Non-pigmented ciliary epithelial cell (primary cell): Measurements from ENCODE around the gene CNNM2.
A peak's percentile ranks its signal among the peaks of the same experiment; 100 is the strongest.

Source experiments
- DNase-seq: peaks from one replicate; pipeline ENCODE4 v3.0.0-alpha.2; 2010; ENCODE audit warnings: low read depth

CNNM2 gene

DNA sequence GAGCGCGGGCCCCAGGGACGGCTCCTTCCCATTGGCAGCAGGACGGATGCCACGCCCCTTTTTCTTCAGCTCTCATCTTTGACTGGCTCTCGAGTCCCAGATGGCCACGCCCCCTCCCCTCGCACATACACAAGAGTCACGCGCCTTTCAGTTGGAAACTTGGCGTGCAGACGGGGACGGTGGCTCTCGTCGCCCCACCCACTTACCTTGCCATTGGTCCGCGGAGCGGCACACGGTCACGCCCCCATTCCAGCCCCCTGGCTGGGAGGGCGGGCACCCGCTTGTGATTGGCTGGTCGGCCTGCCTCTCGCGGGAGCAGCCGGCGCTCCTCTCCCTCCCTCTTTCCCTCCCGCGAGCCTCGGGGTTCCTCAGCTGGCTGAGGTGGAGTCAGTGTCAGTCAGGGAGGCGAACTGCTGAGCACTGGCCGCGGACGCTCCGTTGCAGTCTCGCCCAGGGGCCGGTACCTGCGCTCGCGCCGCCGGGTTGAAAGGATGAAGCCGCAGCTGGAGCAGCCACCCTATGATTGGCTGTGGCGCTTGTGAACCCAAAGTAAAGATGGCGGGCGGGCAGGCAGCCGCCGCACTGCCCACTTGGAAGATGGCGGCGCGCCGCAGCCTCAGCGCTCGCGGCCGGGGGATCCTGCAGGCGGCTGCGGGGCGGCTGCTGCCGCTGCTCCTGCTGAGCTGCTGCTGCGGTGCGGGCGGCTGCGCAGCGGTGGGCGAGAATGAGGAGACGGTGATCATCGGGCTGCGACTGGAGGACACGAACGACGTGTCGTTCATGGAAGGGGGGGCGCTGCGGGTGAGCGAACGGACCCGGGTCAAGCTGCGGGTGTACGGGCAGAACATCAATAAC, at the start of gene CNNM2:
Gene CNNM2, plus strand, starts transcription at position 333 of the 855 bp plus-strand sequence. Its CDS starts 187 bp downstream, at position 520.
- DNase-seq: peak; percentile 99

DNA sequence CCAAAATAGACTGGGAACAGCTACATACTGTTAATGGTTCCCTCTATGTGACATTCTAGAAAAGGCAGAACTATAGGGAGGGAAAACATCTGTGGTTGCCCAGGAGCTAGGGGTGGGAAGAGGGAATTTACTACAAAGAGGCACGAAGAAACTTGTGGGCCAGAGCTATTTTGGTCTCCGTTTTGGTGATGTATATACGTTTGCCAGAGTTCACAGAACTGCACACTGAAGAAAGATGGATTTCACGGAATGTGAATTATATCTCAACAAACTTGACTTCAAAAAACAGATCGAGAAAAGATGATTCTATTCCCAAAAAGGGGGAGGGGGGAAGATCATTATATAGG, 49.2 kb upstream of the CNNM2 start:
- no peak for DNase-seq

DNA sequence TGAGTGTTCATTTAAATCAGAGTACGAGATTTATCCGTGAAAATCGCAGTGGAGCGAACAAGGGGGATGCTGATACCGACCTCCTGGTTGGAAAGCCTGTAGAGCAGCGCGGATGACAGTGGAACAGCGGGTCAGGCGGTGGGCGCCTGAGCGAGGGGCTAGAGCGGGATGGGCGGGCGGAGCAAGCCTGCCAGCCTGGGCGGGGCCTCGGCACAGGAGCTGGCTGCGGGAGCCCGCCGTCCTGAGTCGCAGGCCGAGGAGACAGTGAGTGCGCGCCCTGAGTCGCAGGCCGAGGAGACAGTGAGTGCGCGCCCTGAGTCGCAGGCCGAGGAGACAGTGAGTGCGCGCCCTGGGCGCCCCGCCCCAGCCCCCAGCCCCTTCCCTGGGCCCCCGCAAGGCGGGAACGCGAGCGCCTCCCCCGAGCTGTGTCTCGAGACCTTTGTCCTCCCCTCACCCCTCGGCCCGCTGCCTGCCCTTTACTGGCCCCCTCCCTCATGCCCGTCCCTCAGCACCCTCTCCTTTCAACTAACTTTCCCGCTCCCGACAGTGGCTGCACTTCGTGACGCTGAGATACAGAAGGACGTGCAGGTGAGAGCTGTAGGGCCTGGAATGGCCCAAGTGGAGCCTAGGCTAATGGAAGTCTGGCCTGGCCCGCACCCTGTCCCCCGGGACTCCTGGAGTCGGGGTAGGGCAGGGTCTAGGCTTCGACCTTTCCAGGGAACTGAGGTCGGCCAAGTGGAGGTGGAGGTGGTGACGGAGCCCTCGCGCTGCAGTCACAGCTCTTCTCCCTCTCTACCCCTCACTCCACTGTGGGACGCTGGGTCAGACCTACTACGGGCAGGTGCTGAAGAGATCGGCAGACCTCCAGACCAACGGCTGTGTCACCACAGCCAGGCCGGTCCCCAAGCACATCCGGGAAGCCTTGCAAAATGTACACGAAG, 48.6 kb upstream of the CNNM2 start, which contains the start of gene AS3MT:
Gene AS3MT, plus strand, starts transcription at position 213 of the 941 bp plus-strand sequence. Its CDS starts 123 bp downstream, at position 336.
- no peak for DNase-seq

DNA sequence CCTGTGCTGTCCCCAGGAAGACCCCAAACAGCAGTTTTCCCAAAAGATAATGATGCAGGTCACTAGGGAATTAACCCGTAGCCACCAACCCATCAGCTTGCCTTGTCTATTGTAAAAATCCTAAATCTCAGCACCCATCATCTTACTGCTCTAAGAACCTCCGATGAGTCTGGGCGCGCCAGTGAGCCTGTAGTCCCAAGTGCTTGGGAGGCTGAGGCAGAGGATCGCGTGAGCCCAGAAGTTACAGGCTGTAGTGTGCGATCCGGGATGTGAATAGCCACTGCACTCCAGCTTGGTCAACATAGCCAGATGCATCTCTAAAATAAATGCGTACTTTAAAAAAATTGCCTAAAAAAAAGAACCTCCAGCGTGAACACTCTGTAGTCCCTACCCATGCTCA, 47.9 kb upstream of the CNNM2 start:
- DNase-seq: no peak

DNA sequence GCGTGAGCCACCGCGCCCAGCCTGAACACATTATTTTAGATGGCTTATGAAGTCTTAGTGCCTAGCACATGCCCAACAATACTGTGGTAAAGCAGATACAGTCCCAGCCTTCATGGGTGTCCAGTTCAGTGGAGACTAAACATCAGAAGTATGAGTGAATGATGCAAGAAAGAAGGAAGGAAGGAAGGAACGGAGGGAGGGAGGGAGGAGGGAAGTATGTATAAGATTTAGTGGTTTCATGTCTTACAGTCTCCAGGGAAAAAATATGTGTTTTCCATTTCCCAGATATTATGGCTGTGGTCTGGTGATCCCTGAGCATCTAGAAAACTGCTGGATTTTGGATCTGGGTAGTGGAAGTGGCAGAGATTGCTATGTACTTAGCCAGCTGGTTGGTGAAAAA, 45.9 kb upstream of the CNNM2 start:
- DNase-seq: no peak

DNA sequence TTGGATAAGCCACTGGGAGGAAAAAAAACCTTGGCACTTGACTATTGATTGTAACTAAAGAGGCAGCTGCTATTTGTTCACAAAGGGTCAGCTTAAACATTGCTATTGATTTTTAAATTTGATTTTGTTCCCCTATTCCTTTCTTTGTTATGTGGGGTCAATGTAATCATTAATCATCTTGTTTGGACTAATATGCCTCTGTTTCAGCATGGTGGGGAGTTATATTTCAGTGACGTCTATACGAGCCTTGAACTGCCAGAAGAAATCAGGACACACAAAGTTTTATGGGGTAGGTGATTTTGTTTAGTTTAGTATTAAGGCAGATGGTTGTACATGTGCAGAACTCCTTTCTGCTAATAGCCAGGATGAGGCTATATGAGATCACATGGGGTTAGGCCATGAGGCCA, 41.3 kb upstream of the CNNM2 start:
- no peak for DNase-seq

DNA sequence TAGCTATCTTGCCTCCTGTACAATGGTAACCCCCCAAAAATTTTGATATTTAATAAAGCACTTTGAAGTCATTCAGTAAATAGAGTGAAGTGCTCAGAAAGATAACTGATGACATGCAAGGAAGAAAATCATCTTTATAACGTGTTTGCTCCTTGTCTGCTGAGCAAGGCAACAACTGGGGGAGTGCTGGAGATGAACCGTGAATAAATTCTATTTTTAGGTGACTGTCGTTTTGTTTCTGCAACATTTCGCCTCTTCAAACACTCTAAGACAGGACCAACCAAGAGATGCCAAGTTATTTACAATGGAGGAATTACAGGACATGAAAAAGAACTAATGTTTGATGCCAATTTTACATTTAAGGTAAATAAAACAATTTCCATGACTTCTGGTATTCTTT, 39.5 kb upstream of the CNNM2 start:
- no peak for DNase-seq

DNA sequence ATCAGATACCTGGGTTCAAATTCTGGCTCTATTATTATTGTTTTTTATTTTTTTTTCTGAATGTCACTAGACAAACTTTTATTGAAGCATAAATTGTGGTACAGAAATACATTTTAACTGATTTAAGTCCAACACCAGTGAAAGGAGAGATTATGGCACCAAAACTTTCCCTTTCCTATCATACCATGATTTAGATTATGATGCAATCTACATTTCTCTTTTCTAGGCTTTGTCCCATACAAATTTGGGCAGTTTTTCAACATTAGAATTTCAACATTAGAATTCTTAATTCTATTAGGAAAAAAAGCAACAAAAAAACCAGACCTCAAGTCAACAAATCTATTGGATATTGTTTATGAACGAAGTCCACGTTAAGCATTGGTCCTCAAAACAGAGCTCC, 37.8 kb upstream of the CNNM2 start:
- DNase-seq: no peak

DNA sequence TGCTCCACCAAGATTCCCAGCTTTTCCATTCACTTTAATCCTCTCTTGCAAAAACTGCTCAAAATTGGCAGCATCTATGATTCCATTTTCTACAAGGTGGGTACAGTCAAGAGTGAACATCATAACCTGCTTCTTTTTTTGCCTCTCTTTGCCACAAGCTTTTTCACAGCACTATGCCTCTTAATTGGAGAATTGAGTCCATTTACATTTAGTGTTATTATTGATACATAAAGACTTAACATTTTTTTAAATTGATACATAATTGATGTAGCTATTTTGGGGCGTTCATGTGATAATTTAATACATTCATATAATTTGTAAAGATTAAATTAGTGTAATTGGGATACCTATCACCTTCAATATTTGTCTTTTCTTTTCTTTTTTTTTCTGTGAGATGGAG, 30.0 kb upstream of the CNNM2 start:
- DNase-seq: no peak

DNA sequence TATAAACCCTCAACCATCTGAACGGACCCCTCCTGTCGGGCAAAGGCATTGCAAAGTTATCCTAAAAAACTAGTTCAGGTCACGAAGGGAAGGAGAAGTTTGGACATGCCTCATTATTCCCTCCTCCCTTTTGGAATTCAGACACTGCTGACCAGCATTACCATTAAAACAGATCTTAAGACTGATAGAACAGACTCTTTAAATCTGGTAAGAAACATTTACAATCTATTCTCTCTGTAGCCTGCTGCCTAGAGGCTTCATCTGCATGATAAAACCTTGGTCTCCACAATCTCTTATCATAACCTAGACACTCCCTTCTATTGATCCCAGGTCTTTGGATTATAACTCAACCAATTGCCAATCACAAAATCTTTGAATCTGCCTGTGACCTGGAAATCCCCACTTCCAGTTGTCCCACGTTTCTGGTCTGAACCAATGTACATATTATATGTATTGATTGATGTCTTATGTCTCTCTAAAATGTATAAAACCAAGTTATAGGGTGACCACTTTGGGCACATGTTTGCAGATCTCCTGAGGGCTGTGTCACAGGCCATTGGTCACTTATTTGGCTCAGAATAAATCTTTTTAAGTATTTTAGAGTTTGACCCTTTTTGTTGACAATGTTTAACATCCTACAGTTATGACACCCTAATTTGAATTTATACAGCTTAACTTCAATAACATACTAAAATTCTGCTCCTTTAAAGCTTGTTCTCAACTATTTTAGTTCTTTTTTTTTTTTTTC, 23.5 kb upstream of the CNNM2 start:
- no peak for DNase-seq

DNA sequence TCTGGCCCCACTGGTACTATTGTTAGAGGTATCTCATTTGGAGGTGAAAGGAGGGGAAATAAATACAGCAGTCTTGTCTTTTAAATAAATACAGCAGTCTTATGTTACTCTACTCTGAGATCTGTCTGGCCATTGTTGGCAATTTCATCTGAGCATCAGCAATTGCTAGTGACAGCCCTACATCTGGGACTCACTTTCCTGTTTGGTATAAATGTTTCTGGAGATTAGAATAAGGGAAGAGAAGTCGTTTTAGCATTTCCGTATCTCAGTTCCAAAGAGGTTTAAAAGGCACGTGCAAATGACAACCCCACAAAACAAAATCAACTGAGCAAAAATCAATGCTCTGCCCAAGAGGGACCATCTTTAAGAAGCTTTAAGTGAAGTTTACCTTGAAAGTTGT, 18.1 kb upstream of the CNNM2 start:
- no peak for DNase-seq

DNA sequence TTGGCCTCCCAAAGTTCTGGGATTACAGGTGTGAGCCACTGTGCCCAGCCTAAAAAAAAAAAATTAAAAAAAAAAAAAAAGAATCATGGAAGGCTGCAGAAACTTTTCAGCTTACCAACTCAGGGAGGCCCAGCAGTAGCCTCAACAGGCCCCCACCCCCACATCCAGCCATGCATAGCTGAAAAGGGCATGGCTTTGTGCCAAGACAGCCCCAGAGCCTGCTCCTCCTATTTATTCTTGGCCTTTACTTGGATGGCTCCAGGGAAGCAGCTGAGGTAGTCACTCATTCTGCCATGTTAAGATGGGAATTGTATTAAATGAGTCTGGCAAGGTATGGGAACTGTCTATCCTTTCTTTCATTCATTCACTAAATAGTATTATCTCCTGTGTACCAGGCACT, 13.7 kb upstream of the CNNM2 start:
- DNase-seq: no peak

DNA sequence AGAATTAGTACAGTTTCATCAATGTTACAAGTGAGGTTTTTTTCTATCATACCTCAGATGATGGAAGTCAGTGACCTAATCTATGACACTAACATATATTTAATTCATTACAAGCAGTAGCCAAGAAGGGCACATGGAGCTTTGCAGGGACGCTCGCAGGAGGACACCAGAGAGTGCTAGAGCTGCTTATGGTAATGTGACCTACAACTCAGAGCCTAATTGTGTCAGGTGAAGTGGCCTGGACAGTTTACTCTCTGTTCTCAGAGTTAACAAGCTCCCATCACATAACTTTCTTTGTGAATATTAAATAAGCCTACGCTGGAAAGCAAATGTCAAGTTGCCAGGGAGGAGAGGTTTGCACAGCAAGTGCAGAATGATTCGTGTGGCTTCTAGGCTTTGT, 11.6 kb upstream of the CNNM2 start:
- DNase-seq: no peak

DNA sequence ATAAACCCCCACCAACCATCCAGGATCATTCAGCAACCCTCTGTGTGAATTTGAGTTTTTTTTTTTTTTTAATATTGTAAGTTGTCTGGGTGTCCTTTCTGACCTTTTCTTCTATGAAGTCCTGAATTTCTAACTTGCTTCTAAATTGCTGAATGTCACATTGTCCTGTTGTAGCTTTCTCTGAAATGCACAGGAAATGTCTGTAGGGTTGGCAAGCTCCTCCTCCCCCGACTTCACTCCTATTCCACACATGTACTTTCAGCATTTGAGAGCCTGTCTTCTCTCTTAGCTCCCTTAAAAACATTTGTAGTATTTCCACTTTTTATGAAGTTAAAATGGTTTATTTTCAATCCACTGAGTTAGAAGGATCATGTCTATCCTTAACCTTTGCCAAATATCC, 3.3 kb upstream of the CNNM2 start:
- no peak for DNase-seq

DNA sequence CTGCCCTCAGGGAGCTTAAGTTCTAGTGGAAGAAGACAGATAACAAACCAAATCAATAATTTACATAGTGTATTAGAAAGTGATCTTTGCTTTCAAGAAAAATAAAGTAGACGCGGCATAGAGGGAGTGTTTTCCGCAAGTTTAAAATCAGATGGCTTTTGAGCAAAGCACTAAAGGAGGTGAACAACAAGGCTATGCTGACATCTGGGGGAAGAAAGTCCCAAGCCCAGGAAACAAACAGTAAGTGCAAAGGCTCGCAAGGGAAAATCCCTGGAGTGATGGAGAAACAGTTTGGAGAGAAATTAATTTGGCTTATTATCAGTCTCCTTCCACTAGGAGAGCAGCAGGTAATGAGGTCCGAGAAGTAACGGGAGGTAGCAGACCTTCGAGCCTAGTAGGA, 1.9 kb upstream of the CNNM2 start:
- DNase-seq: no peak

DNA sequence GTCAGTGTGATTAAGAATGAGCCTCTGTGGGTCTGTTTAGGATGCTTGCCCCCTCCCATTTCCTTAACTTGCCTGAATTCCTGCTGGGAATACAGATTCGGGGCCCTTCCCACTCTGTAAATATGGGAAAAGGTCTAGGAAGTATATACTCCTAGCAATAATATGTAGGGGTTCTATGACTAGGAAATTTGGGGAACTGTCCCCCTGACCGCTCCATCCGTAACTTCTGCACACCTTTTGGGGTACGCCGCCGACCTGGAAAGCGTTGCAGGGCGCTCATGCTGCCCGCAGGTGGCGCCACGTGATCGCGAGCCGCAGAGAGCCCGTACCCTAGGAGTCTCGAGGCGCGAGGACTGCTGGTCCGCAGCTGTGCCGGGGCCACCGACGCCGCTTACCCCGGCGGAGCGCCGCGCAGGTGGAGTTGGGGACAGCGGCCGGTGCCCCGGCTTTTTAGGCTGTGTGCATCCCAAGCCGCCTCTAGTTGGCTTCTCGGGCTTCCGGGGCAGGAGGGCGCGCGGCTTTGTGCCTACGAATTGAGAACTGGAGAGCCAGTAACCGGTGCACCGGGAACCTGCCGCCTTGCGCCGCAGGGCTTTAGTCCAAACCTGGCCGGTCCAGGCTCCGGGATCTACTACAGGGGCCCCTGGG, 656 bp upstream of the CNNM2 start:
- DNase-seq: peak; percentile 13

DNA sequence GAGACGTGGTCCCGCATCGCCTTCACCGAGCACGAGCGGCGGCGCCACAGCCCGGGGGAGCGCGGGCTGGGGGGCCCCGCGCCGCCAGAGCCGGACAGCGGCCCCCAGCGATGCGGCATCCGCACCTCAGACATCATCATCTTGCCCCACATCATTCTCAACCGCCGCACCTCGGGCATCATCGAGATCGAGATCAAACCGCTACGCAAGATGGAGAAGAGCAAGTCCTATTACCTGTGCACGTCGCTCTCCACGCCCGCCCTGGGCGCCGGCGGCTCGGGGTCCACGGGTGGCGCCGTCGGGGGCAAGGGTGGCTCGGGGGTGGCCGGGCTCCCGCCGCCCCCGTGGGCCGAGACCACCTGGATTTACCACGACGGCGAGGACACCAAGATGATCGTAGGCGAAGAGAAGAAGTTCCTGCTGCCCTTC, 737 bp downstream of the CNNM2 start:
- DNase-seq: no peak

DNA sequence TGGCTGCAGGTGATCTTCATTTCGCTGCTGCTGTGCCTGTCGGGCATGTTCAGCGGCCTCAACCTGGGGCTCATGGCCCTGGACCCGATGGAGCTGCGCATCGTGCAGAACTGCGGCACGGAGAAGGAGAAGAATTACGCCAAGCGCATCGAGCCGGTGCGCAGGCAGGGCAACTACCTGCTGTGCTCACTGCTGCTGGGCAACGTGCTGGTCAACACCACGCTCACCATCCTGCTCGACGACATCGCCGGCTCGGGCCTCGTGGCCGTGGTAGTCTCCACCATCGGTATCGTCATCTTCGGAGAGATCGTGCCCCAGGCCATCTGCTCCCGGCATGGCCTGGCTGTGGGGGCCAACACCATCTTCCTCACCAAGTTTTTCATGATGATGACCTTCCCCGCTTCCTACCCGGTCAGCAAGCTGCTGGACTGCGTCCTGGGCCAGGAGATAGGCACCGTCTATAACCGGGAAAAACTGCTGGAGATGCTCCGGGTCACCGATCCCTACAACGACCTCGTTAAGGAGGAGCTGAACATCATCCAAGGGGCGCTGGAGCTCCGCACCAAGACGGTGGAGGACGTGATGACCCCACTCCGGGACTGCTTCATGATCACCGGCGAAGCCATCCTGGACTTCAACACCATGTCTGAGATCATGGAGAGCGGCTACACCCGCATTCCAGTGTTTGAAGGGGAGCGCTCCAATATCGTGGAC, 1.3 kb downstream of the CNNM2 start:
- no peak for DNase-seq

DNA sequence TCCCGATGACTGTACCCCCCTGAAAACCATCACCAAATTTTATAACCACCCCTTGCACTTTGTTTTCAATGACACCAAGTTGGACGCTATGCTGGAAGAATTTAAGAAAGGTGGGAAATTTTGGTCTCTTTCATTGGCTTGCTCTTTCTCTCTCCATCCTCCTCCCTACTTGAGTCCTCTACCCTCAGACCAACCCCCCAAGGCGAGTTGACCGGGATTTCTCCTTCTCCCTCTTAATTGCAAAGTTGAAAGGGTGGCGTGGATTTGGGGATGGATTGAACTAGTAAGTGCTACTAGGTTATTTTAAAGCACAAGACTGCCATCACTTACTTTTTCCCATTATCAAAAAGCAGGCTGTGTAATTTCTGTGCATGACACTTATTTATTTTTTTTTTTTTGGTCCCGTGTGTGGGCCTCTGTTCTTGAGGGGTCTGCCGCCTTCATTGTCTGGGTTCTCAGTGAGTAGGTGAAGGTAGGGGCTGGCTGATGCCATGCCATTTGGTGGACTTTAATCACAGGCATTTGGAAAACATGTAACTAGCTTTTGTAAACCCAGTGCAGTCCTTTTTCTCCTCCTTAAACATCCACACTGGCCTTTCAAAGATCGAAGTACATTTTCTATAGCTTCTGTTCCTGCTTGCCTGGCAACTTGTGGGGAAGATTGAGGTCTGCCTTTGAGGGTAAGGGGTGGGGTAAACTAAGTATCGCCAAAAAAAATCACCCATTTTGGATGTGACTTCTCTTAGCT, 2.1 kb downstream of the CNNM2 start:
- no peak for DNase-seq

DNA sequence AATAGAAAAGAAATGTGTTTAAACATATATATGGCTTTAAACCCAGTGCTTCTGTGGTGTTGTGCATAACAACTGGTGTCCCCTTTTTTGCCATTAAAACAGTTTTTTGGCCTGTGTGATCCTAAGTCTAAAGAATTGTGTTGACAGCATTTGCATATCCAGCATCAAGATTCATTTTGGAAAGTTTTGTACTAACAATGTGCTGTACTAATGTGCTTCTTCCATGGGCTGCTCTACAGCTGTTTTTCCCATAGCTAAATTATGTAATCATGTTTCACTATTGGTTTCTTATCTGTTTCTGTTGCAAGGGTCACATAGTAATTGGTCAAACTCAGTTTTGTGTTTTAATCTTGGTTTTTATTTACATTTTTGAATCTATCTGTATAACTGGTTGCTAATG, 5.5 kb downstream of the CNNM2 start:
- no peak for DNase-seq
